CD4-positive, alpha-beta T cell (primary cell): Measurements from ENCODE around the gene PDE6C. TPM values are rescaled to one million over a fixed set of nuclear protein-coding genes. Genes with fewer than 3 reads are reported as not detected.

Experiments used
- ATAC-seq: fragments of 200-7000 bp; cut with Tn5 transposase; one replicate; pipeline ENCODE4 v1.10.0; 2022; ENCODE audit warnings: mild to moderate bottlenecking; ENCODE audit not compliant: poor library complexity
- CTCF ChIA-PET: fragments of 350-600 bp; sonication (Branson Sonifier 250); formaldehyde crosslinking; loops from one replicate; lab custom pipeline; 2021; ENCODE audit warnings: antibody characterized with exemption, inconsistent platforms; lab: Charles Lee
- POLR2A ChIA-PET: fragments of 350-600 bp; sonication (Branson Sonifier 250); formaldehyde crosslinking; loops from one replicate; lab custom pipeline; 2021; ENCODE audit warnings: antibody characterized with exemption, inconsistent platforms; lab: Charles Lee
- DNase-seq, 14 experiments: peaks; one replicate each; pipeline ENCODE4 v3.0.0-alpha.2; 2013 to 2020; ENCODE audit warnings: mixed read lengths in 2 of 14
- H3K27ac ChIP-seq, 2 donors: one replicate each; pipeline versions ENCODE4 v1.5.1 to v1.7.0; 2013; ENCODE audit warnings: low read length in 2 of 2, low read depth in 1 of 2, mild to moderate bottlenecking in 1 of 2
- H3K27me3 ChIP-seq, 2 experiments: 1 replicate in 1 of 2; 2 replicates in 1 of 2; pipeline versions ENCODE4 v1.6.1 to v1.7.0; 2013; ENCODE audit warnings: low read length in 2 of 2, control low read depth in 1 of 2, mild to moderate bottlenecking in 1 of 2, moderate library complexity in 1 of 2; ENCODE audit not compliant: insufficient read depth in 2 of 2, control insufficient read depth in 1 of 2
- H3K36me3 ChIP-seq: one replicate; pipeline ENCODE4 v1.6.1; 2013; ENCODE audit warnings: low read length, control low read depth; ENCODE audit not compliant: insufficient read depth
- H3K4me1 ChIP-seq: one replicate; pipeline ENCODE4 v1.6.1; 2013; ENCODE audit warnings: low read length, control low read depth; ENCODE audit not compliant: insufficient read depth
- H3K4me3 ChIP-seq: one replicate; pipeline ENCODE4 v1.5.1; 2013; ENCODE audit warnings: mild to moderate bottlenecking, low read length, moderate library complexity
- H3K9me3 ChIP-seq, 2 experiments: 1 replicate in 1 of 2; 2 replicates in 1 of 2; pipeline versions ENCODE4 v1.6.1 to v1.7.0; 2013; ENCODE audit warnings: low read length in 2 of 2, mild to moderate bottlenecking in 2 of 2, control low read depth in 1 of 2, moderate library complexity in 1 of 2; ENCODE audit not compliant: control insufficient read depth in 1 of 2, insufficient read depth in 1 of 2
- H3K27ac Mint-ChIP-seq: one replicate; pipeline ENCODE4 v1.8.0; 2020; ENCODE audit warnings: mixed read lengths
- H3K27me3 Mint-ChIP-seq: one replicate; pipeline ENCODE4 v1.8.0; 2021; ENCODE audit warnings: mixed read lengths
- H3K36me3 Mint-ChIP-seq: one replicate; pipeline ENCODE4 v1.8.0; 2021; ENCODE audit warnings: low read depth, mixed read lengths
- H3K4me1 Mint-ChIP-seq: one replicate; pipeline ENCODE4 v1.8.0; 2021; ENCODE audit warnings: low read depth, mixed read lengths
- H3K4me3 Mint-ChIP-seq: one replicate; pipeline ENCODE4 v1.8.0; 2020; ENCODE audit warnings: mild to moderate bottlenecking, mixed read lengths
- H3K9me3 Mint-ChIP-seq: one replicate; pipeline ENCODE4 v1.8.0; 2020; ENCODE audit warnings: mixed read lengths
- CTCF ChIP-seq: fragments of 200-600 bp; IDR thresholded peaks from one replicate; pipeline ENCODE4 v1.8.0; 2022; ENCODE audit warnings: antibody characterized with exemption, mild to moderate bottlenecking
- intact Hi-C, 2 experiments: fragments of 100-400 bp; cut with DNase I in 1 of 2; cut with micrococcal nuclease in 1 of 2; formaldehyde crosslinking; loops; one replicate each; pipeline versions ENCODE4 v1.15.1 to v1.9.0; 2023 to 2025; cut with DNase I, micrococcal nuclease
- total RNA-seq, 174 experiments: library from RNA in 2 of 174; stranded (reverse) in 2 of 174; gene quantifications; one replicate each; pipeline ENCODE4 v1.2.3 and lab custom pipeline; 2021 to 2026

Gene PDE6C
- total RNA-seq, 2 experiments from 2014 or later: not detected

GRCh38 chr10:93613126-93613525 is 789 bp downstream of the PDE6C start:
- Mint-ChIP-seq H3K27ac (no peak overlapping the region), H3K27me3 (peaks cover 37% of the 10 kb centered on the region), H3K4me3 (no peak overlapping the region), H3K9me3 (peaks cover 2% of the 10 kb centered on the region), H3K36me3 (no peaks in the 10 kb centered on the region), H3K4me1 (no peaks in the 10 kb centered on the region)
- intact Hi-C loops: loop anchor here in 1 of 2 experiments (5.0 kb wide), 1 partner anchor 969 kb away; no protein-coding TSS in a partner anchor
- H3K4me3 ChIP-seq: no peak overlapping the region
- ATAC-seq: no peak
- no peak for DNase-seq
- no peak overlapping the region for H3K27ac ChIP-seq
- no peak for TF ChIP-seq CTCF
- H3K4me1 ChIP-seq: no peaks in the 10 kb centered on the region
- H3K36me3 ChIP-seq: no peaks in the 10 kb centered on the region
- peaks cover 3 to 5% of the 10 kb centered on the region in 2 experiments for H3K27me3 ChIP-seq
- POLR2A ChIA-PET: no interaction called here
- H3K9me3 ChIP-seq: peaks cover 0 to under 1% of the 10 kb centered on the region in 2 experiments
- CTCF ChIA-PET: no interaction called here

- no peaks in the 10 kb centered on the region for H3K4me1 Mint-ChIP-seq
- H3K27ac Mint-ChIP-seq: no peak overlapping the region
- no peak overlapping the region for H3K4me3 Mint-ChIP-seq
- DNase-seq: no peak
- no peak for TF ChIP-seq CTCF
- H3K4me1 ChIP-seq: no peaks in the 10 kb centered on the region
- H3K9me3 ChIP-seq: no peaks in the 10 kb centered on the region
- POLR2A ChIA-PET: no interaction called here
- no peaks in the 10 kb centered on the region for H3K9me3 Mint-ChIP-seq
- no peak overlapping the region for H3K4me3 ChIP-seq
- H3K36me3 ChIP-seq: no peaks in the 10 kb centered on the region
- intact Hi-C loops: loop anchor here in 1 of 2 experiments (5.0 kb wide), 1 partner anchor 968 kb away; no protein-coding TSS in a partner anchor
- peaks cover 27% of the 10 kb centered on the region for H3K27me3 Mint-ChIP-seq
- H3K27me3 ChIP-seq: peaks cover 0 to 2% of the 10 kb centered on the region in 2 experiments
- ATAC-seq: no peak
- H3K36me3 Mint-ChIP-seq: no peaks in the 10 kb centered on the region
- no peak overlapping the region for H3K27ac ChIP-seq
- CTCF ChIA-PET: no interaction called here
Measured at GRCh38 chr10:93614101-93614825, 1.9 kb downstream of the PDE6C start.

GRCh38 chr10:93615576-93616235 is 3.4 kb downstream of the PDE6C start:
- Histone ChIP-seq H3K27ac (no peak overlapping the region), H3K4me1 (no peaks in the 10 kb centered on the region), H3K36me3 (no peaks in the 10 kb centered on the region), H3K27me3 (no peaks in the 10 kb centered on the region), H3K4me3 (no peak overlapping the region), H3K9me3 (no peaks in the 10 kb centered on the region)
- Mint-ChIP-seq H3K9me3 (no peaks in the 10 kb centered on the region), H3K27ac (no peak overlapping the region), H3K27me3 (peaks cover 22% of the 10 kb centered on the region), H3K36me3 (no peaks in the 10 kb centered on the region), H3K4me1 (no peaks in the 10 kb centered on the region), H3K4me3 (no peak overlapping the region)
- ChIA-PET POLR2A (no interaction called here), CTCF (no interaction called here)
- intact Hi-C loops: no loop called here
- DNase-seq (no peak), ATAC-seq (no peak)
- TF ChIP-seq CTCF: no peak
